Measurements from ENCODE around the gene HLCS.

The HLCS gene

DNA sequence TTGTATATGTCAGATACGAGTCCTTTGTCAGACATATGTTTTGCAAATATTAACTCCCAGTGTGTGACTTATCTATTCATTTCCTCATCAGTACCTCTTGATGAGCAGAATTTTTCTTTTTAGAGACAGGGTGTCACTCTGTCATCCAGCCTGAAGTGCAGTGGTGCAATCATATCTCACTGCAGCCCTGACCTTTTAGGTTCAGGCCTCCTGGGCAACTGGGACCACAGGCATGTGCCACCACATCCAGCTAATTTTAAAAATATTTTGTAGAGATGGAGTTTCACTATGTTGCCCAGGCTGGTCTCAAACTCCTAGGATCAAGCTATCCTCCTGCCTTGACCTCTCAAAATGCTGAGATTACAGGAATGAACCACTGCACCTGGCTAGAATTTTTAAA is 93.0 kb downstream of the HLCS start:
- Histone ChIP-seq H3K4me3 (ENCODE audit: insufficient read length, low read depth) (no peak overlapping the region), H3K27me3 (ENCODE audit: insufficient read depth, insufficient read length) (no peaks in the 10 kb centered on the region), H3K9ac (ENCODE audit: insufficient read length, low read depth) (no peak overlapping the region), H3K9me3 (ENCODE audit: insufficient read depth, low read length) (peaks cover 17% of the 10 kb centered on the region), H3K36me3 (ENCODE audit: insufficient read depth, insufficient read length, low read length) (no peaks in the 10 kb centered on the region), H3K4me1 (ENCODE audit: insufficient read depth, insufficient read length) (no peaks in the 10 kb centered on the region)
- DNase-seq (ENCODE audit: low read depth, low spot score): no peak
- TF ChIP-seq SUZ12 (IDR thresholded peaks at IDR 0.05; ENCODE audit: extremely low read depth, insufficient read depth, insufficient read length) (no peak), YY1 (IDR thresholded peaks at IDR 0.05; ENCODE audit: insufficient read depth, insufficient read length) (no peak), ZNF274 (IDR thresholded peaks at IDR 0.05; ENCODE audit: low read depth, low read length) (no peak)

DNA sequence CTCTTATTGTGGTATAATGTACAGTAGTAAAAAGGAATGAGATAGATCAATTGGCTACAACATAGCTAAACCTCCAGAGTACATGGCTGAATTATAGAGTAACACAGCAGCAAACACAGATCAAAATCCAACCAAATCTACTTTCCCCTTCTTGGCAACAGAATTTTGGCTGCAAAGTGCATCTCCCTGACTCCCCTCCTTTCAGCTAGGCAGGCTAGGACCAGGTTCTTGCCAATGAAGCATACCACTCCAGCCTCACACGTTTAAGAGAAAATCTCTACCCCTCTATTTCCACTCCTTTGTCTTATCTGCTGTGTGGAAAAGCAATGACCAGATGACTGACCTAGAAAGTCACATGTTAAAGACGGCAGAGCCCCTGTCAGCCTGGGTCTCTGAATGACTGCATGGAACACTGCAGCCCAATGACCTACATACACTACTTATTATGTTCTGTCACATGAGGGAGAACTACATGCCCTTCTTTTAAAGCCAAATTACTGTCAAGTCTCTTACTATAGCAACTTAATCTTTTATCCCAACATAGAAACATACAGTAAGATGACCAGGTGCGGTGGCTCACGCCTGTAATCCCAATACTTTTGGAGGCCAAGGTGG is 99.1 kb downstream of the HLCS start:
- TF ChIP-seq SUZ12 (IDR thresholded peaks at IDR 0.05; ENCODE audit: extremely low read depth, insufficient read depth, insufficient read length) (no peak), ZNF274 (IDR thresholded peaks at IDR 0.05; ENCODE audit: low read depth, low read length) (no peak), YY1 (IDR thresholded peaks at IDR 0.05; ENCODE audit: insufficient read depth, insufficient read length) (no peak)
- H3K27me3 ChIP-seq (ENCODE audit: insufficient read depth, insufficient read length): no peaks in the 10 kb centered on the region
- no peak overlapping the region for H3K4me3 ChIP-seq (ENCODE audit: insufficient read length, low read depth)
- no peak for DNase-seq (ENCODE audit: low read depth, low spot score)
- H3K9ac ChIP-seq (ENCODE audit: insufficient read length, low read depth): no peak overlapping the region
- no peaks in the 10 kb centered on the region for H3K36me3 ChIP-seq (ENCODE audit: insufficient read depth, insufficient read length, low read length)
- no peaks in the 10 kb centered on the region for H3K9me3 ChIP-seq (ENCODE audit: insufficient read depth, low read length)
- H3K4me1 ChIP-seq (ENCODE audit: insufficient read depth, insufficient read length): no peaks in the 10 kb centered on the region

DNA sequence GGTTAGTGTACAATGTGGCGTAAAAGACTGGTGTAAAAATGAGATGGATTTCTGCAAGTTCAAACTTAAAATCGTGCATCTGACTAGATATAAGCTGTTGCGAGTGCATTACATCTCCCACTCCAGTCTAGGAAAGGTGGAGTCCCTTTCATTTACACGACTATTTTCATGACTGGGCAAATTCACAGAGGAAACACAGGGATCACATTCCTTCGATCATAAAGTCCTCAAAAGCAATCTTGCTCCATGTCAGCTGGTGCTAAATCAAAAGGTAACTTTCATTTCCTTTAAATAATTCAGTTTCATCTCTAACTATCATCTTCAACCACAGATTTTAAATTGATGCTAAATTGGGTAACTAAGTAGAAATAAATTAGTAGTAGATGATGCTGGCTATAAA is 100.0 kb downstream of the HLCS start:
- H3K36me3 ChIP-seq (ENCODE audit: insufficient read depth, insufficient read length, low read length): no peaks in the 10 kb centered on the region
- H3K9ac ChIP-seq (ENCODE audit: insufficient read length, low read depth): no peak overlapping the region
- H3K27me3 ChIP-seq (ENCODE audit: insufficient read depth, insufficient read length): no peaks in the 10 kb centered on the region
- H3K9me3 ChIP-seq (ENCODE audit: insufficient read depth, low read length): no peaks in the 10 kb centered on the region
- H3K4me3 ChIP-seq (ENCODE audit: insufficient read length, low read depth): no peak overlapping the region
- no peaks in the 10 kb centered on the region for H3K4me1 ChIP-seq (ENCODE audit: insufficient read depth, insufficient read length)
- no peak for TF ChIP-seq ZNF274 (IDR thresholded peaks at IDR 0.05; ENCODE audit: low read depth, low read length)
- no peak for TF ChIP-seq SUZ12 (IDR thresholded peaks at IDR 0.05; ENCODE audit: extremely low read depth, insufficient read depth, insufficient read length)
- TF ChIP-seq YY1 (IDR thresholded peaks at IDR 0.05; ENCODE audit: insufficient read depth, insufficient read length): no peak
- DNase-seq (ENCODE audit: low read depth, low spot score): no peak

DNA sequence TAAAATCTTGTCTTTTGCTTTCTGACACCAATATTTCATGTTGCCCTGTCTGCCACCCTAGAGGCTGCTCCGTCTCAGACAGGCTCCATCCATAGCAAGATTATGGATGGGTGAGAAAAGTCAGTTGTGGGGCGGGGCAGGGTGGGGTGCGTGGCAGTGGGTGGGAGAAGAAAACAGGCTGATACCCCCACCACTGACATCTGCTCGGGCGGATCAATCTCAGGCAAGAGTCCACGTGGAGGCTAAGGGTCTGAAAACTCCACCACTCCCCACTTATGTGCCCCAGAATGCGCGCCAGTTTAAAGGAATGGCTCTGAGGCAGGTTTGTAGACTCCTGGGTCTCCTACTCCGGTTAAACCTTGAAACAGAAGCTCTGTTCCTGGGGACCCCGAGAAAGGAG is 101.5 kb downstream of the HLCS start:
- no peaks in the 10 kb centered on the region for H3K36me3 ChIP-seq (ENCODE audit: insufficient read depth, insufficient read length, low read length)
- no peak for DNase-seq (ENCODE audit: low read depth, low spot score)
- H3K4me1 ChIP-seq (ENCODE audit: insufficient read depth, insufficient read length): no peaks in the 10 kb centered on the region
- no peak overlapping the region for H3K4me3 ChIP-seq (ENCODE audit: insufficient read length, low read depth)
- no peaks in the 10 kb centered on the region for H3K27me3 ChIP-seq (ENCODE audit: insufficient read depth, insufficient read length)
- no peak for TF ChIP-seq ZNF274 (IDR thresholded peaks at IDR 0.05; ENCODE audit: low read depth, low read length)
- no peak for TF ChIP-seq SUZ12 (IDR thresholded peaks at IDR 0.05; ENCODE audit: extremely low read depth, insufficient read depth, insufficient read length)
- TF ChIP-seq YY1 (IDR thresholded peaks at IDR 0.05; ENCODE audit: insufficient read depth, insufficient read length): no peak
- H3K9me3 ChIP-seq (ENCODE audit: insufficient read depth, low read length): no peaks in the 10 kb centered on the region
- H3K9ac ChIP-seq (ENCODE audit: insufficient read length, low read depth): no peak overlapping the region

DNA sequence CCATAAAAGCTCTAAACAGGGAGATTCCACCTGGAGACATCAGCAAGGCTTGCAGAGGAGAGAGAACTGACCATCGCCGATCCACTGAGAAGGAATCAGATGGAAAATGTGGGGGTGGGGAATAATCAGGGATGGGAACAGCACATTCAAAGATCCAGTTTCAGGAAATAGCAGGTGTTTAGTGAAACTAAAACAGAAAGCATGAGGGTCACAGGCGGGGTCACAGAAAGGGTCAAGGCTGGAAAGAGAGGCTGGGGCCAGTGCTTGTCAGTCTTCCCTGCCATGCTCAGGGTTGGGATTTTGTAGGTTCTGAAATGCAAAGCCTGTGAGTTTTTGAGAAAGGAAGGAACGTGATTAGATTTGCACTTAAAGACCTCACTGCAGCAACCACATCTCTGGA is 103.2 kb downstream of the HLCS start:
- DNase-seq (ENCODE audit: low read depth, low spot score): no peak
- TF ChIP-seq ZNF274 (IDR thresholded peaks at IDR 0.05; ENCODE audit: low read depth, low read length) (no peak), YY1 (IDR thresholded peaks at IDR 0.05; ENCODE audit: insufficient read depth, insufficient read length) (no peak), SUZ12 (IDR thresholded peaks at IDR 0.05; ENCODE audit: extremely low read depth, insufficient read depth, insufficient read length) (no peak)
- Histone ChIP-seq H3K4me3 (ENCODE audit: insufficient read length, low read depth) (no peak overlapping the region), H3K9me3 (ENCODE audit: insufficient read depth, low read length) (no peaks in the 10 kb centered on the region), H3K36me3 (ENCODE audit: insufficient read depth, insufficient read length, low read length) (no peaks in the 10 kb centered on the region), H3K27me3 (ENCODE audit: insufficient read depth, insufficient read length) (no peaks in the 10 kb centered on the region), H3K9ac (ENCODE audit: insufficient read length, low read depth) (no peak overlapping the region), H3K4me1 (ENCODE audit: insufficient read depth, insufficient read length) (peaks cover 4% of the 10 kb centered on the region)

DNA sequence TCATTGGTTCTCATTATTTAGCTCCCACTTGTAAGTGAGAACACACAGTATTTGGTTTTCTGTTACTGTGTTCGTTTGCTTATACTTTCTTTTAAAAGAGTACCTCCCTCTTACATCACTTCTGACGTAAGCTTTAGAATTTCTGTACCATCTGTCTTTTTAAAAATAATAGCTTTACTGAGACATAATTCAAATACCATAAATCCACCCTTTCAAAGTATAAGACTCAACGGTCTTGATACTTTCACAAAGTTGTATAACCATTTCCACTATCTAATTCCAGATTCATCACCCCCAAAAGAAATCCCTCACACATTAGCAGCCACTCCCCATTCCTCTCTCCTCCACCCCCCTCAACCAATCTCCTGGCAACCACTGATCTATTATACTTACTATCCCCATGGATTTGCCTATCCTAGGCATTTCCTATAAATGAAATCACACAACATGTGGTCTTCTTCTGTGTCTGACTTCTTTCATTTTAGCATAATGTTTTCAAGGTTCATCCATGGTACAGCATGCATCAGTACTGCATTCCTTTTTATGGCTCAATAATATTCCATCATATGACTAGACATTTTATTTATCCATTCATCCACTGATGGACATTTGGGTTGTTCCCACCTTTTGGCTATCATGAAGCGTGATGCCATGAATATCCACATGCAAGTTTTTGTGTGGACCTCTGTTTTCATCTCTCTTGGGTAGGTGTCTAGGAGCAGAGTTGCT is 104.7 kb downstream of the HLCS start:
- H3K4me3 ChIP-seq (ENCODE audit: insufficient read length, low read depth): no peak overlapping the region
- H3K9me3 ChIP-seq (ENCODE audit: insufficient read depth, low read length): no peaks in the 10 kb centered on the region
- DNase-seq (ENCODE audit: low read depth, low spot score): no peak
- H3K4me1 ChIP-seq (ENCODE audit: insufficient read depth, insufficient read length): peaks cover 4% of the 10 kb centered on the region
- no peaks in the 10 kb centered on the region for H3K36me3 ChIP-seq (ENCODE audit: insufficient read depth, insufficient read length, low read length)
- TF ChIP-seq ZNF274 (IDR thresholded peaks at IDR 0.05; ENCODE audit: low read depth, low read length) (no peak), SUZ12 (IDR thresholded peaks at IDR 0.05; ENCODE audit: extremely low read depth, insufficient read depth, insufficient read length) (no peak), YY1 (IDR thresholded peaks at IDR 0.05; ENCODE audit: insufficient read depth, insufficient read length) (no peak)
- H3K9ac ChIP-seq (ENCODE audit: insufficient read length, low read depth): no peak overlapping the region
- no peaks in the 10 kb centered on the region for H3K27me3 ChIP-seq (ENCODE audit: insufficient read depth, insufficient read length)

DNA sequence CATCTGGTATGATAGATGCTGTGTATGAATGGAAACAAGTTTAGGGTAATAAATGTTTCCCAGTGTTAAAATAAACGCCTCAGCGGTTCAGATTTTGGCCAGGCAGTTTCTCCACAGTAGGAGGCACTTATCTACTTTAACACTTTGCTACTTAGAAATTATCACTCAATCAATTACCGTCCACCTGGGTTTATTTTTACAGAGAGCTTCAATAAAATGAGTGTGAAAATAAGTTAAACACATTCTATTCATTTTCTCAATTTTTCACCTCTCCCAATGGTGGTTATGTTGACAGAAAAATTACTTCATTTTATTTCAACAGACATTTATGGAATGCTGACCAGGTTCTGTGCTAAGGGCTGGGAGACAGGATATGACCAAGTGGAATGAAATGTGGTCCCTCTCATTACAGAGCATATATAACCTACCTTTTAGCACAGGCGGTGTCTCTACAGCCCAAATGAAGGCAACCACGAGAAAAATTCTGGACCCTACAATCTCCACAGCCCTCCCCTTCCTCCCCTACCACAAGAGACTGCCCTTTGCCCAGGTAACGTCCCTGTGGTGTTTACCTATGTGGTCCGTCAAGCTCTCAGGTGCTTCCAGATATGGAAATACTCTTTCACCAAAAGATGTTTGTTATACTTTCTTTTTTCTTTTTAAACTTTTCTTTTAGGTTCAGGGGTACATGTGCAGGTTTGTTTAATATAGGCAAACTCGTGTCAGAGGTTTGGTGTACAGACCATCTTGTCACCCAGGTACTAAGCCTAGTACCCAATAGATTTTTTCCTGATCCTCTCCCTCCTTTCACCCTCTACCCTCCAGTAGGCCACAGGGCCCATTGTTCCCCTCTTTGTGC is 105.5 kb downstream of the HLCS start:
- no peak overlapping the region for H3K9ac ChIP-seq (ENCODE audit: insufficient read length, low read depth)
- TF ChIP-seq SUZ12 (IDR thresholded peaks at IDR 0.05; ENCODE audit: extremely low read depth, insufficient read depth, insufficient read length): no peak
- no peak for TF ChIP-seq ZNF274 (IDR thresholded peaks at IDR 0.05; ENCODE audit: low read depth, low read length)
- TF ChIP-seq YY1 (IDR thresholded peaks at IDR 0.05; ENCODE audit: insufficient read depth, insufficient read length): no peak
- peaks cover 4% of the 10 kb centered on the region for H3K4me1 ChIP-seq (ENCODE audit: insufficient read depth, insufficient read length)
- DNase-seq (ENCODE audit: low read depth, low spot score): no peak
- no peaks in the 10 kb centered on the region for H3K36me3 ChIP-seq (ENCODE audit: insufficient read depth, insufficient read length, low read length)
- no peak overlapping the region for H3K4me3 ChIP-seq (ENCODE audit: insufficient read length, low read depth)
- H3K27me3 ChIP-seq (ENCODE audit: insufficient read depth, insufficient read length): no peaks in the 10 kb centered on the region
- H3K9me3 ChIP-seq (ENCODE audit: insufficient read depth, low read length): no peaks in the 10 kb centered on the region

Measured in NT2/D1 (cell line).